ENCODE data around the gene PRR20D.

The PRR20D gene

DNA sequence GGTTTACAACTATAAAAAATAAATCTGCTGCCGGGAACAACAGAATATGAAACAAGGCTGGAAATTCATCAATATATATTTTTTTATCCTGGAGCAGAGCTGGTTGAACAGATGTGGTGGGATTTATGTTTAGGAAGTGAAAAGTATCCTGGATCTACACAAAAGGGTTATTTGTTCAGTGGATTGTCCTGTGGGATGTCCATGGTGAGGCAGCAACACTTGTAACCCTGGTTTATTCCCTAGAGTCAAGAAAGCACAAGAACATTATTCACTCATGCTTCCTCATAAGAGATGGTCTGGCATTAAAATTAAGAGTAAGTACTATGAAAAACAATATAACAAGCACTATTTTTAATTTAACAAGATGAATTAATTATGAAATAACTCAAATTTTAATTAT lies 52.6 kb downstream of the PRR20D start:
- TF ChIP-seq, protein P1, sequence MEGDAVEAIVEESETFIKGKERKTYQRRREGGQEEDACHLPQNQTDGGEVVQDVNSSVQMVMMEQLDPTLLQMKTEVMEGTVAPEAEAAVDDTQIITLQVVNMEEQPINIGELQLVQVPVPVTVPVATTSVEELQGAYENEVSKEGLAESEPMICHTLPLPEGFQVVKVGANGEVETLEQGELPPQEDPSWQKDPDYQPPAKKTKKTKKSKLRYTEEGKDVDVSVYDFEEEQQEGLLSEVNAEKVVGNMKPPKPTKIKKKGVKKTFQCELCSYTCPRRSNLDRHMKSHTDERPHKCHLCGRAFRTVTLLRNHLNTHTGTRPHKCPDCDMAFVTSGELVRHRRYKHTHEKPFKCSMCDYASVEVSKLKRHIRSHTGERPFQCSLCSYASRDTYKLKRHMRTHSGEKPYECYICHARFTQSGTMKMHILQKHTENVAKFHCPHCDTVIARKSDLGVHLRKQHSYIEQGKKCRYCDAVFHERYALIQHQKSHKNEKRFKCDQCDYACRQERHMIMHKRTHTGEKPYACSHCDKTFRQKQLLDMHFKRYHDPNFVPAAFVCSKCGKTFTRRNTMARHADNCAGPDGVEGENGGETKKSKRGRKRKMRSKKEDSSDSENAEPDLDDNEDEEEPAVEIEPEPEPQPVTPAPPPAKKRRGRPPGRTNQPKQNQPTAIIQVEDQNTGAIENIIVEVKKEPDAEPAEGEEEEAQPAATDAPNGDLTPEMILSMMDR (IDR thresholded peaks at IDR 0.05), result no peak
- H3K27ac ChIP-seq, result no peak overlapping the region
- no peak overlapping the region for H3K4me3 ChIP-seq (ENCODE audit: low read depth in 1 of 2, low read length in 1 of 2)
- H3K4me1 ChIP-seq (ENCODE audit: control insufficient read depth in 1 of 2, insufficient read depth in 1 of 2, low read depth in 1 of 2, low read length in 1 of 2), result no peaks in the 10 kb centered on the region
- no peaks in the 10 kb centered on the region for H3K27me3 ChIP-seq
- no peaks in the 10 kb centered on the region for H3K9me3 ChIP-seq
- H3K36me3 ChIP-seq, result no peaks in the 10 kb centered on the region

All from neutrophil (primary cell).